Epithelial cell of alveolus of lung (primary cell): ENCODE results near the gene KRTAP15-1. TPM values are rescaled to one million over a fixed set of nuclear protein-coding genes. Genes with fewer than 3 reads are reported as not detected.

Experiments
- total RNA-seq: library from RNA; depleted of rRNA; stranded (reverse); fragments of >200 nt; gene quantifications from 2 replicates; pipeline ENCODE4 v1.2.1, GENCODE V29; 2015

KRTAP15-1 gene
- total RNA-seq: not detected in 2 replicates

GRCh38 chr21:30439975-30440374 is at the start of gene KRTAP15-1:
KRTAP15-1 (plus strand) TSS chr21:30440275; CDS start chr21:30440328, 53 bp downstream.

GRCh38 chr21:30395731-30396130 is 44.3 kb upstream of the KRTAP15-1 start, which contains the start of gene KRTAP13-1:
KRTAP13-1 (plus strand) TSS chr21:30396031; CDS start chr21:30396087, 56 bp downstream.

GRCh38 chr21:30425826-30426225 is 14.2 kb upstream of the KRTAP15-1 start, which contains the start of gene KRTAP13-3:
KRTAP13-3 (minus strand) TSS chr21:30425926; CDS start chr21:30425912, 14 bp downstream.

GRCh38 chr21:30430170-30430655 is 9.9 kb upstream of the KRTAP15-1 start, which contains the start of gene KRTAP13-4:
KRTAP13-4 (plus strand) TSS chr21:30430220; CDS start chr21:30430276, 56 bp downstream.

GRCh38 chr21:30480145-30480544 is 40.1 kb downstream of the KRTAP15-1 start, which contains the start of gene KRTAP19-1:
KRTAP19-1 (minus strand) TSS chr21:30480367; CDS start chr21:30480317, 50 bp downstream.

GRCh38 chr21:30487336-30487735 is 47.3 kb downstream of the KRTAP15-1 start, which contains the start of gene KRTAP19-2:
KRTAP19-2 (minus strand) TSS chr21:30487436; CDS start chr21:30487348, 88 bp downstream.

Other genes starting within 250 kb of the KRTAP15-1 start
- gene CLDN8, start 224.2 kb upstream of the KRTAP15-1 start, total RNA-seq: not detected in 2 replicates
- gene KRTAP24-1, start 157.3 kb upstream of the KRTAP15-1 start, total RNA-seq: not detected in 2 replicates
- not detected in 2 replicates for gene KRTAP25-1, start 150.8 kb upstream of the KRTAP15-1 start, total RNA-seq
- not detected in 2 replicates for gene KRTAP26-1, start 120.0 kb upstream of the KRTAP15-1 start, total RNA-seq
- gene KRTAP27-1, start 102.6 kb upstream of the KRTAP15-1 start, total RNA-seq: not detected in 2 replicates
- gene KRTAP23-1, start 91.7 kb upstream of the KRTAP15-1 start, total RNA-seq: not detected in 2 replicates
- not detected in 2 replicates for gene KRTAP13-2, start 68.0 kb upstream of the KRTAP15-1 start, total RNA-seq
- not detected in 2 replicates for gene KRTAP13-1, start 44.2 kb upstream of the KRTAP15-1 start, total RNA-seq
- not detected in 2 replicates for gene KRTAP13-3, start 14.3 kb upstream of the KRTAP15-1 start, total RNA-seq
- gene KRTAP13-4, start 10.1 kb upstream of the KRTAP15-1 start, total RNA-seq: not detected in 2 replicates
- gene KRTAP19-1, start 40.1 kb downstream of the KRTAP15-1 start, total RNA-seq: not detected in 2 replicates
- gene KRTAP19-2, start 47.2 kb downstream of the KRTAP15-1 start, total RNA-seq: not detected in 2 replicates
- not detected in 2 replicates for gene KRTAP19-3, start 51.7 kb downstream of the KRTAP15-1 start, total RNA-seq
- not detected in 2 replicates for gene KRTAP19-4, start 56.9 kb downstream of the KRTAP15-1 start, total RNA-seq
- not detected in 2 replicates for gene KRTAP19-5, start 61.9 kb downstream of the KRTAP15-1 start, total RNA-seq
- gene KRTAP19-6, start 101.6 kb downstream of the KRTAP15-1 start, total RNA-seq: not detected in 2 replicates
- gene KRTAP19-7, start 121.0 kb downstream of the KRTAP15-1 start, total RNA-seq: not detected in 2 replicates
- gene KRTAP22-2, start 150.1 kb downstream of the KRTAP15-1 start, total RNA-seq: not detected in 2 replicates
- not detected in 2 replicates for gene KRTAP6-3, start 152.2 kb downstream of the KRTAP15-1 start, total RNA-seq
- gene KRTAP6-2, start 158.6 kb downstream of the KRTAP15-1 start, total RNA-seq: not detected in 2 replicates
- not detected in 2 replicates for gene KRTAP22-1, start 160.8 kb downstream of the KRTAP15-1 start, total RNA-seq
- not detected in 2 replicates for gene KRTAP6-1, start 173.7 kb downstream of the KRTAP15-1 start, total RNA-seq
- gene KRTAP20-1, start 176.2 kb downstream of the KRTAP15-1 start, total RNA-seq: not detected in 2 replicates
- gene KRTAP20-4, start 180.4 kb downstream of the KRTAP15-1 start, total RNA-seq: not detected in 2 replicates
- gene KRTAP20-2, start 194.9 kb downstream of the KRTAP15-1 start, total RNA-seq: not detected in 2 replicates
- not detected in 2 replicates for gene KRTAP20-3, start 202.6 kb downstream of the KRTAP15-1 start, total RNA-seq